ENCODE data around the gene ZSWIM1.

GRCh38 chr20:45890077-45890984 lies 9.3 kb downstream of the ZSWIM1 start:
- no peak for TF ChIP-seq SP1 (IDR thresholded peaks at IDR 0.05)
- no peak for TF ChIP-seq FOXM1 (IDR thresholded peaks at IDR 0.05; ENCODE audit: borderline replicate concordance)
- no peak for TF ChIP-seq BHLHE40 (IDR thresholded peaks at IDR 0.05; ENCODE audit: borderline replicate concordance)
